IMR-90 (cell line): Measurements from ENCODE around the gene PAQR5. TPM values are rescaled to one million over a fixed set of nuclear protein-coding genes. Genes with fewer than 3 reads are reported as not detected.
A peak's percentile ranks its signal among the peaks of the same experiment; 100 is the strongest.

ENCODE experiments used
- ATAC-seq: fragments of 200-7000 bp; cut with Tn5 transposase; 2 replicates; pipeline ENCODE4 v1.9.1; 2020; ENCODE audit warnings: low read depth, mild to moderate bottlenecking, moderate library complexity
- BruUV-seq: library from RNA; stranded (reverse); fragments of 400-500 nt; replicated peaks from 2 replicates; lab custom pipeline; 2021; lab: Mats Ljungman, UMichigan
- CTCF ChIA-PET: fragments of 300-600 bp; formaldehyde crosslinking; extraction: SDS; loops from one replicate; lab custom pipeline; 2021; ENCODE audit warnings: antibody characterized with exemption; lab: Yijun Ruan, JAX
- POLR2A ChIA-PET: fragments of 300-600 bp; sonication (Branson Sonifier 250); formaldehyde crosslinking; loops from one replicate; lab custom pipeline; 2022; ENCODE audit warnings: antibody characterized with exemption; ENCODE audit not compliant: unreplicated experiment; lab: Charles Lee
- DNase-seq: peaks from one replicate; pipeline ENCODE4 v3.0.0; 2013
- H2AFZ ChIP-seq: replicated peaks from 2 replicates; pipeline ENCODE3; 2013; ENCODE audit warnings: low read length, mild to moderate bottlenecking; ENCODE audit not compliant: poor library complexity
- H2AK5ac ChIP-seq: 2 replicates; pipeline ENCODE4 v1.6.1; 2013; ENCODE audit warnings: low read depth, low read length, inconsistent platforms
- H2AK9ac ChIP-seq: replicated peaks from 2 replicates; pipeline ENCODE3; 2013; ENCODE audit warnings: mild to moderate bottlenecking, low read depth, low read length, moderate library complexity; ENCODE audit not compliant: poor library complexity
- H2BK120ac ChIP-seq: 2 replicates; pipeline ENCODE4 v1.6.1; 2013; ENCODE audit warnings: low read depth, low read length, inconsistent platforms
- H2BK15ac ChIP-seq: 3 replicates; pipeline ENCODE4 v1.6.1; 2013; ENCODE audit warnings: low read depth, low read length, inconsistent platforms
- H2BK20ac ChIP-seq: 2 replicates; pipeline ENCODE4 v1.6.1; 2013; ENCODE audit warnings: low read depth, mild to moderate bottlenecking, inconsistent platforms, low read length, moderate library complexity
- H2BK5ac ChIP-seq: 2 replicates; pipeline ENCODE4 v1.6.1; 2013; ENCODE audit warnings: mild to moderate bottlenecking, low read depth, low read length, inconsistent platforms; ENCODE audit not compliant: poor library complexity, severe bottlenecking
- H3K14ac ChIP-seq: replicated peaks from 2 replicates; pipeline ENCODE4 v1.6.1; 2013; ENCODE audit warnings: low read depth, low read length, inconsistent platforms
- H3K18ac ChIP-seq: 2 replicates; pipeline ENCODE4 v1.6.1; 2013; ENCODE audit warnings: low read depth, low read length, control low read depth
- H3K23ac ChIP-seq: 2 replicates; pipeline ENCODE4 v1.6.1; 2013; ENCODE audit warnings: low read depth, low read length, inconsistent platforms
- H3K27ac ChIP-seq: 2 replicates; pipeline ENCODE4 v1.5.1; 2013; ENCODE audit warnings: mild to moderate bottlenecking, control low read depth, low read length; ENCODE audit not compliant: insufficient read depth
- H3K27me3 ChIP-seq: 2 replicates; pipeline ENCODE4 v1.6.1; 2013; ENCODE audit warnings: low read length; ENCODE audit not compliant: control insufficient read depth, insufficient read depth
- H3K36me3 ChIP-seq: 2 replicates; pipeline ENCODE4 v1.6.1; 2013; ENCODE audit warnings: low read length, mixed read lengths; ENCODE audit not compliant: control insufficient read depth, insufficient read depth
- H3K4ac ChIP-seq: 2 replicates; pipeline ENCODE4 v1.6.1; 2013; ENCODE audit warnings: low read depth, low read length, inconsistent platforms
- H3K4me1 ChIP-seq: 2 replicates; pipeline ENCODE4 v1.6.1; 2013; ENCODE audit warnings: low read length, mixed read lengths; ENCODE audit not compliant: control insufficient read depth, insufficient read depth
- H3K4me2 ChIP-seq: 2 replicates; pipeline ENCODE4 v1.6.1; 2013; ENCODE audit warnings: low read depth, mild to moderate bottlenecking, control low read depth, low read length, moderate library complexity
- H3K4me3 ChIP-seq: 2 replicates; pipeline ENCODE4 v1.5.1; 2013; ENCODE audit warnings: low read depth, mild to moderate bottlenecking, control low read depth, low read length, moderate library complexity; ENCODE audit not compliant: insufficient read depth
- H3K56ac ChIP-seq: 2 replicates; pipeline ENCODE4 v1.6.1; 2013; ENCODE audit warnings: low read length, inconsistent platforms; ENCODE audit not compliant: insufficient read depth; ENCODE audit errors: extremely low read depth
- H3K79me1 ChIP-seq, 2 experiments: 2 replicates each; pipeline ENCODE4 v1.6.1; 2013; ENCODE audit warnings: low read length in 2 of 2, inconsistent platforms in 1 of 2, low read depth in 1 of 2
- H3K9ac ChIP-seq: 2 replicates; pipeline ENCODE4 v1.6.1; 2013; ENCODE audit warnings: low read depth, low read length, control low read depth
- H3K9me1 ChIP-seq: 2 replicates; pipeline ENCODE4 v1.6.1; 2013; ENCODE audit warnings: low read length, inconsistent platforms; ENCODE audit not compliant: insufficient read depth
- H3K9me3 ChIP-seq: 2 replicates; pipeline ENCODE4 v1.6.1; 2013; ENCODE audit warnings: low read length; ENCODE audit not compliant: control insufficient read depth, insufficient read depth
- H4K20me1 ChIP-seq: 2 replicates; pipeline ENCODE4 v1.6.1; 2013; ENCODE audit warnings: low read length, inconsistent platforms; ENCODE audit not compliant: insufficient read depth
- H4K5ac ChIP-seq: 2 replicates; pipeline ENCODE4 v1.6.1; 2013; ENCODE audit warnings: mild to moderate bottlenecking, low read depth, low read length, control low read depth
- H4K8ac ChIP-seq, 2 experiments: 2 replicates each; pipeline ENCODE4 v1.6.1; 2013; ENCODE audit warnings: low read depth in 2 of 2, low read length in 2 of 2, control low read depth in 1 of 2, inconsistent platforms in 1 of 2
- H4K91ac ChIP-seq: 2 replicates; pipeline ENCODE4 v1.6.1; 2013; ENCODE audit warnings: low read depth, low read length, inconsistent platforms; ENCODE audit not compliant: insufficient read depth
- BHLHE40 ChIP-seq: fragments of 150-350 bp; IDR thresholded peaks from 2 replicates; pipeline ENCODE4 v1.6.1; 2016; ENCODE audit warnings: mild to moderate bottlenecking, low read depth, low read length
- CTCF ChIP-seq: conservative IDR thresholded peaks from 2 replicates; pipeline ENCODE4 v1.5.1; 2012; ENCODE audit warnings: mild to moderate bottlenecking, low read depth, low read length, improper control_type of control experiment
- MXI1 ChIP-seq: IDR thresholded peaks from 2 replicates; pipeline ENCODE4 v1.6.1; 2012; ENCODE audit warnings: low read depth, mild to moderate bottlenecking, low read length, moderate library complexity, borderline replicate concordance
- RAD21 ChIP-seq: IDR thresholded peaks from 2 replicates; pipeline ENCODE4 v1.6.1; 2012; ENCODE audit warnings: low read length, improper control_type of control experiment
- WGBS, 2 experiments: methylation state at CpG; one replicate each; pipeline versions ENCODE4 v1.1.5 to v1.1.7; 2013; ENCODE audit warnings: missing lambda C conversion rate in 2 of 2; ENCODE audit not compliant: insufficient read length in 1 of 2; ENCODE audit errors: extremely low coverage in 2 of 2; 5-methylcytosine and 5-hydroxymethylcytosine counted together
- dilution Hi-C: fragments of 300-500 bp; cut with HindIII; formaldehyde crosslinking; loops from one replicate; pipeline ENCODE4 v1.14.3; 2018; ENCODE audit warnings: low sequenced_read_pairs; ENCODE audit not compliant: unreplicated experiment
- in situ Hi-C: fragments of 300-500 bp; cut with MboI; formaldehyde crosslinking; loops from 3 replicates; pipeline ENCODE4 v1.14.3; 2019; ENCODE audit warnings: low sequenced_read_pairs, inconsistent platforms, mixed read lengths
- intact Hi-C: fragments of 100-400 bp; cut with micrococcal nuclease; formaldehyde crosslinking; loops from 2 replicates; pipeline ENCODE4 v1.10.0; 2022
- polyA plus RNA-seq, 3 experiments: library from polyadenylated mRNA; depleted of rRNA; stranded (reverse); fragments of >200 nt; gene quantifications; 2 replicates each; pipeline ENCODE4 v1.2.3, GENCODE V29; 2012; ENCODE audit warnings: low replicate concordance in 1 of 3
- total RNA-seq: library from RNA; depleted of rRNA; stranded (reverse); fragments of >200 nt; gene quantifications from 2 replicates; pipeline ENCODE4 v1.2.3, GENCODE V29; 2012

Gene PAQR5
- total and polyA plus RNA-seq, 2 of the 4 experiments (the other 2 are of a cell fraction): 2.3 to 2.7 TPM

GRCh38 chr15:69344238-69344637 is 45.5 kb downstream of the PAQR5 start:
- Histone ChIP-seq H2AK9ac (no peak overlapping the region), H2AFZ (no peak overlapping the region), H3K18ac (no peak overlapping the region), H3K27ac (no peak overlapping the region), H3K56ac (no peak overlapping the region), H3K4me3 (no peak overlapping the region), H2BK120ac (no peak overlapping the region), H4K20me1 (no peaks in the 10 kb centered on the region), H3K9me1 (peaks cover 4% of the 10 kb centered on the region), H4K91ac (no peak overlapping the region), H2BK5ac (no peak overlapping the region), H3K23ac (no peak overlapping the region), H3K36me3 (no peaks in the 10 kb centered on the region), H3K27me3 (no peaks in the 10 kb centered on the region), H3K9me3 (no peaks in the 10 kb centered on the region), H3K9ac (no peak overlapping the region), H2BK20ac (no peak overlapping the region), H3K14ac (no peak overlapping the region), H3K4ac (no peak overlapping the region), H2AK5ac (no peak overlapping the region), H3K4me2 (no peak overlapping the region), H4K8ac (no peak overlapping the region), H3K4me1 (0 out of 2 replicates have a peak, but pooled peaks cover 2% of the 10 kb centered on the region), H4K5ac (no peak overlapping the region), H3K79me1 (no peaks in the 10 kb centered on the region), H2BK15ac (no peak overlapping the region)
- DNase-seq: no peak
- ChIA-PET CTCF (no interaction called here), POLR2A (no interaction called here)
- peak; percentile 38 for ATAC-seq
- WGBS, 2 experiments: no CpG with 5 or more reads among the region's 2 CpGs
- no peak for TF ChIP-seq BHLHE40
- no peak for TF ChIP-seq RAD21
- no peak for TF ChIP-seq MXI1
- no peak for TF ChIP-seq CTCF
- dilution Hi-C loops (no loop called here), intact Hi-C loops (no loop called here), in situ Hi-C loops (no loop called here)
- no TSS peak for BruUV-seq
